Measurements from ENCODE around the gene MBD6. TPM values are rescaled to one million over a fixed set of nuclear protein-coding genes. Genes with fewer than 3 reads are reported as not detected.

MBD6 gene
- total and polyA plus RNA-seq, 12 donors: 10.5 to 167 (median 38.1) TPM

GRCh38 chr12:57487055-57487596 lies 35.5 kb upstream of the MBD6 start:
- peak overlapping the region in 1 of 5 donors; percentile 48 for H3K27ac ChIP-seq
- H3K27me3 ChIP-seq: no peaks in the 10 kb centered on the region
- TF ChIP-seq POLR2A (IDR thresholded peaks at IDR 0.05) (no peak), CTCF (IDR thresholded peaks at IDR 0.05) (no peak)
- 85 to 90% (median 88%) methylated on average over 26 to 27 of the region's 27 CpGs for WGBS, 4 donors
- intact Hi-C loops (cut with DNase I): no loop called here
- H3K9me3 ChIP-seq (replicated peaks in 1 of 3): no peaks in the 10 kb centered on the region
- H3K36me3 ChIP-seq (replicated peaks in 1 of 2): peaks cover 0 to 26% of the 10 kb centered on the region in 2 donors
- H3K4me3 ChIP-seq: peak overlapping the region in 2 of 4 donors; percentile 29 to 75
- DNase-seq: peak in 2 of 7 donors; percentile 29 to 59
- H3K4me1 ChIP-seq (replicated peaks in 1 of 2): peaks cover 10 to 11% of the 10 kb centered on the region in 2 donors

GRCh38 chr12:57487597-57488401 lies 34.8 kb upstream of the MBD6 start, which contains the start of gene MARS1:
Gene MARS1 (plus strand): TSS chr12:57488068. CDS start chr12:57488091, 23 bp downstream.
- TF ChIP-seq POLR2A (IDR thresholded peaks at IDR 0.05) (peak in 1 of 2 donors; percentile 74), CTCF (IDR thresholded peaks at IDR 0.05) (peak in 1 of 6 experiments; percentile 18)
- intact Hi-C loops (cut with DNase I): no loop called here

GRCh38 chr12:57488402-57489156 lies 34.0 kb upstream of the MBD6 start:
- WGBS, 4 donors: 22 to 27% (median 25%) methylated on average over 11 of the region's 11 CpGs
- peaks cover 0 to 28% of the 10 kb centered on the region in 2 donors for H3K36me3 ChIP-seq (replicated peaks in 1 of 2)
- H3K27me3 ChIP-seq: no peaks in the 10 kb centered on the region
- no peaks in the 10 kb centered on the region for H3K9me3 ChIP-seq (replicated peaks in 1 of 3)
- peaks cover 10 to 11% of the 10 kb centered on the region in 2 donors for H3K4me1 ChIP-seq (replicated peaks in 1 of 2)
- no peak for TF ChIP-seq POLR2A (IDR thresholded peaks at IDR 0.05)
- no peak for TF ChIP-seq CTCF (IDR thresholded peaks at IDR 0.05)
- intact Hi-C loops (cut with DNase I): no loop called here
- no peak for DNase-seq
- peak overlapping the region in 3 of 5 donors; percentile 48 to 91 (median 51) for H3K27ac ChIP-seq
- H3K4me3 ChIP-seq: peak overlapping the region in 3 of 4 donors; percentile 1 to 75 (median 52)

More at GRCh38 chr12:57487597-57488401, 34.8 kb upstream of the MBD6 start, which contains the start of gene MARS1:
- Histone ChIP-seq H3K27me3 (no peaks in the 10 kb centered on the region), H3K36me3 (replicated peaks in 1 of 2) (peaks cover 0 to 28% of the 10 kb centered on the region in 2 donors), H3K9me3 (replicated peaks in 1 of 3) (no peaks in the 10 kb centered on the region), H3K4me1 (replicated peaks in 1 of 2) (peaks cover 10 to 11% of the 10 kb centered on the region in 2 donors), H3K4me3 (peak within 1 kb of the TSS in 3 of 4 donors; percentile 1 to 75 (median 52)), H3K27ac (peak within 1 kb of the TSS in 4 of 5 donors; percentile 21 to 91 (median 50))
- WGBS, 4 donors: 6 to 9% (median 8%) methylated on average over 42 to 47 of the region's 47 CpGs
- peak; percentile 93 to 98 (median 96) for DNase-seq
